Keratinocyte (primary cell): ENCODE results near the gene PPP1R3F. TPM values are rescaled to one million over a fixed set of nuclear protein-coding genes. Genes with fewer than 3 reads are reported as not detected.

ENCODE experiments used
- DNase-seq: peaks from one replicate; pipeline ENCODE4 v3.0.0-alpha.2; 2011; ENCODE audit warnings: low read depth, missing footprints, low spot score
- FAIRE-seq: peaks from 2 replicates; lab custom pipeline; 2011; peaks lifted over from hg19 to GRCh38; lab: Jason Lieb, UNC
- H2AFZ ChIP-seq: 2 replicates; pipeline ENCODE4 v1.6.0; 2012; ENCODE audit warnings: low read length, control low read depth, inconsistent platforms; ENCODE audit not compliant: control insufficient read depth
- H3K27ac ChIP-seq: 2 replicates; pipeline ENCODE4 v1.5.1; 2011; ENCODE audit warnings: low read length; ENCODE audit not compliant: control insufficient read depth, insufficient read depth
- H3K27me3 ChIP-seq: 3 replicates; pipeline ENCODE4 v1.6.0; 2011; ENCODE audit warnings: low read length; ENCODE audit not compliant: control insufficient read depth, insufficient read depth; ENCODE audit errors: extremely low read depth
- H3K36me3 ChIP-seq, 2 experiments: 2 replicates in 1 of 2; 3 replicates in 1 of 2; pipeline ENCODE4 v1.5.1; 2011; ENCODE audit warnings: low read length in 2 of 2, mild to moderate bottlenecking in 1 of 2; ENCODE audit not compliant: control insufficient read depth in 2 of 2, insufficient read depth in 2 of 2; ENCODE audit errors: extremely low read depth in 1 of 2
- H3K4me1 ChIP-seq: 3 replicates; pipeline ENCODE4 v1.5.1; 2011; ENCODE audit warnings: low read length; ENCODE audit not compliant: control insufficient read depth, insufficient read depth; ENCODE audit errors: extremely low read depth
- H3K4me2 ChIP-seq: 3 replicates; pipeline ENCODE4 v1.6.0; 2011; ENCODE audit warnings: low read depth, low read length; ENCODE audit not compliant: control insufficient read depth, insufficient read depth; ENCODE audit errors: extremely low read depth
- H3K4me3 ChIP-seq, 3 experiments: fragments of 200-600 bp in 1 of 3; sonication (generic) in 1 of 3; 2 replicates in 2 of 3; 3 replicates in 1 of 3; pipeline ENCODE4 v1.5.1; 2011 to 2016; ENCODE audit warnings: low read length in 3 of 3, mild to moderate bottlenecking in 3 of 3, control low read depth in 2 of 3, inconsistent platforms in 1 of 3, low read depth in 1 of 3, mixed read lengths in 1 of 3, mixed run types in 1 of 3, moderate library complexity in 1 of 3; ENCODE audit not compliant: control insufficient read depth in 2 of 3, insufficient read depth in 2 of 3; ENCODE audit errors: extremely low read depth in 1 of 3
- H3K79me2 ChIP-seq: 2 replicates; pipeline ENCODE4 v1.6.0; 2012; ENCODE audit warnings: low read length; ENCODE audit not compliant: control insufficient read depth, insufficient read depth
- H3K9ac ChIP-seq: 3 replicates; pipeline ENCODE4 v1.6.0; 2011; ENCODE audit warnings: low read length; ENCODE audit not compliant: control insufficient read depth, insufficient read depth; ENCODE audit errors: extremely low read depth
- H3K9me1 ChIP-seq: 3 replicates; pipeline ENCODE4 v1.6.0; 2011; ENCODE audit warnings: low read length; ENCODE audit not compliant: control insufficient read depth, insufficient read depth; ENCODE audit errors: extremely low read depth
- H3K9me3 ChIP-seq: 2 replicates; pipeline ENCODE4 v1.5.1; 2012; ENCODE audit warnings: low read depth, low read length; ENCODE audit not compliant: control insufficient read depth
- H4K20me1 ChIP-seq: 3 replicates; pipeline ENCODE4 v1.6.0; 2011; ENCODE audit warnings: low read length; ENCODE audit not compliant: control insufficient read depth, insufficient read depth; ENCODE audit errors: extremely low read depth
- CTCF ChIP-seq, 3 experiments: IDR thresholded peaks in 1 of 3; conservative IDR thresholded peaks in 1 of 3; optimal IDR thresholded peaks in 1 of 3; 2 replicates in 2 of 3; 3 replicates in 1 of 3; pipeline versions ENCODE3 to v1.5.1; 2011; ENCODE audit warnings: low read length in 3 of 3, mild to moderate bottlenecking in 3 of 3, moderate library complexity in 2 of 3, control low read depth in 1 of 3, inconsistent platforms in 1 of 3; ENCODE audit not compliant: insufficient read depth in 2 of 3; ENCODE audit errors: extremely low read depth in 1 of 3
- EZH2 ChIP-seq: IDR thresholded peaks from one replicate; pipeline ENCODE4 v1.6.1; 2012; ENCODE audit warnings: inconsistent platforms, mild to moderate bottlenecking, low read length, moderate library complexity
- dilution Hi-C: fragments of 300-500 bp; cut with MboI; formaldehyde crosslinking; loops from one replicate; pipeline ENCODE4 v1.7.0; 2020; ENCODE audit warnings: low sequenced_read_pairs; ENCODE audit not compliant: extremely low pct_ligation_motif_present
- polyA plus RNA-seq, 5 experiments: library from polyadenylated mRNA; depleted of rRNA in 3 of 5; stranded (reverse) in 3 of 5; stranded (forward) in 1 of 5; unstranded in 1 of 5; fragments of >200 nt; gene quantifications; 1 replicate in 1 of 5; 2 replicates in 3 of 5; 3 replicates in 1 of 5; pipeline versions ENCODE4 v1.2.1 to v1.2.3, GENCODE V29; 2011 to 2012; ENCODE audit warnings: missing spikeins in 2 of 5, low read depth in 1 of 5, low replicate concordance in 1 of 5

Gene PPP1R3F
- polyA plus RNA-seq, 1 donor (not counting 4 experiments of a cell fraction or from before 2014, with no cell fraction given) = 0.29 TPM

- Histone ChIP-seq H3K4me1 (no peaks in the 10 kb centered on the region), H3K9ac (no peak overlapping the region), H3K27me3 (no peaks in the 10 kb centered on the region), H3K4me2 (no peak overlapping the region), H3K27ac (no peak overlapping the region), H3K4me3 (no peak overlapping the region), H4K20me1 (no peaks in the 10 kb centered on the region), H2AFZ (no peak overlapping the region), H3K9me1 (no peaks in the 10 kb centered on the region), H3K9me3 (no peaks in the 10 kb centered on the region), H3K36me3 (no peaks in the 10 kb centered on the region), H3K79me2 (no peaks in the 10 kb centered on the region)
- FAIRE-seq (no peak), DNase-seq (no peak)
- dilution Hi-C loops = no loop called here
- TF ChIP-seq CTCF (optimal IDR thresholded peaks at IDR 0.05 in 1 of 3, IDR thresholded peaks at IDR 0.05 in 1 of 3, conservative IDR thresholded peaks at IDR 0.05 in 1 of 3; ENCODE audit: extremely low read depth in 1 of 3, insufficient read depth in 2 of 3, low read length in 3 of 3) (no peak), EZH2 (no peak)
These were observed 47.7 kb upstream of the PPP1R3F start for GRCh38 chrX:49221868-49222267.

GRCh38 chrX:49225858-49226257 lies 43.7 kb upstream of the PPP1R3F start:
- dilution Hi-C loops = no loop called here
- DNase-seq (no peak), FAIRE-seq (no peak)
- Histone ChIP-seq H3K79me2 (no peaks in the 10 kb centered on the region), H3K9me1 (no peaks in the 10 kb centered on the region), H3K9me3 (no peaks in the 10 kb centered on the region), H3K4me3 (no peak overlapping the region), H3K4me1 (no peaks in the 10 kb centered on the region), H3K4me2 (no peak overlapping the region), H3K27ac (no peak overlapping the region), H3K36me3 (no peaks in the 10 kb centered on the region), H3K9ac (no peak overlapping the region), H4K20me1 (no peaks in the 10 kb centered on the region), H3K27me3 (no peaks in the 10 kb centered on the region), H2AFZ (no peak overlapping the region)
- TF ChIP-seq EZH2 (no peak), CTCF (optimal IDR thresholded peaks at IDR 0.05 in 1 of 3, IDR thresholded peaks at IDR 0.05 in 1 of 3, conservative IDR thresholded peaks at IDR 0.05 in 1 of 3; ENCODE audit: extremely low read depth in 1 of 3, insufficient read depth in 2 of 3, low read length in 3 of 3) (no peak)
